Progenitor cell of endocrine pancreas (in vitro differentiated cells): ENCODE data around the gene METTL6. TPM values are rescaled to one million over a fixed set of nuclear protein-coding genes. Genes with fewer than 3 reads are reported as not detected.

Source experiments
- DNase-seq: peaks from one replicate; pipeline ENCODE4 v3.0.0; 2021; ENCODE audit warnings: low spot score; ENCODE audit not compliant: unreplicated experiment
- H3K27ac Mint-ChIP-seq: 2 replicates; pipeline ENCODE4 v1.8.0; 2021; ENCODE audit warnings: mild to moderate bottlenecking, moderate library complexity, mixed read lengths
- H3K27me3 Mint-ChIP-seq: 2 replicates; pipeline ENCODE4 v1.8.0; 2021; ENCODE audit warnings: mixed read lengths
- H3K36me3 Mint-ChIP-seq: 2 replicates; pipeline ENCODE4 v1.8.0; 2022; ENCODE audit warnings: mixed read lengths; ENCODE audit not compliant: insufficient read depth
- H3K4me1 Mint-ChIP-seq: 2 replicates; pipeline ENCODE4 v1.8.0; 2021; ENCODE audit warnings: low read depth, mixed read lengths
- H3K4me3 Mint-ChIP-seq: 2 replicates; pipeline ENCODE4 v1.8.0; 2021; ENCODE audit warnings: low read depth, mild to moderate bottlenecking, moderate library complexity, mixed read lengths
- H3K9me3 Mint-ChIP-seq: 2 replicates; pipeline ENCODE4 v1.8.0; 2021; ENCODE audit warnings: low read depth, mixed read lengths
- total RNA-seq: library from RNA; stranded (reverse); gene quantifications from 2 replicates; pipeline ENCODE4 v1.2.1, GENCODE V29; 2021
- TF ChIP-seq, protein P1 (sequence below): fragments of 200-600 bp; sonication (generic); IDR thresholded peaks from one replicate; pipeline ENCODE4 v1.5.0; 2021; ENCODE audit warnings: antibody characterized with exemption, mild to moderate bottlenecking; ENCODE audit not compliant: unreplicated experiment

METTL6 gene
- total RNA-seq, 1 donor from 2014 or later, result 28.2 TPM

DNA sequence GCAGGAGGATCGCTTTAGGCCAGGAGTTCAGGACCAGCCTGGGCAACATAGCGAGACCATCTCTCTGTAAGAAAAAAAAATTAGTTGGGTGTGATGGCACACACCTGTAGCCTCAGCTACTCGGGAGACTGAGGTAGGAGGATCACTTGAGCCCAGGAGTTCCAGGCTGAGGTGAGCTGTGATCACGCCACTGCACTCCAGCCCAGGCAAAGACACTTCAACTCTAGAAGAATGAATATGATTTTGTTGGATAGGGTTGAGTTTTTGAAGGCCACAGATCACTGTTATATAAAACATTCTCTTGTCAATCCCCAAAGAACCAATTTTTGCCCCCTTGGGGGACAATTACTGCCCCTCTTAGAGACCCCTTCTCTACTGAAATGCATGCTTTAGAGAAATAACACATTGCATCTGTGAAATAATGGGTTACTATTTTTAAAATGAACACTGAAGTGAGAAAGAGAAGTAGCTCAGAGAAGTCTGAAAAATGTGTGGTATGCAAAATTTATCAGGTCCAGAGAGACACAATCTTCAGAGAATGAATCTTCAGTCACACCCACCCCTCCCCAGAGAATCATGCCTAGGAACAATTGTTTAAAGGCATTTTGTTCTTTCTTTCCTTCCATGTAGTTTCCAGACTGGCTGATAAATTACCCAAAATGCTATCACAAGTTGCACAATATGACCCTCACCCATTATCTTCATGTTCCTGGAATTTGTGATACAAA is 42.7 kb downstream of the METTL6 start:
- H3K27ac Mint-ChIP-seq, result no peak overlapping the region
- no peak for DNase-seq
- no peak overlapping the region for H3K4me3 Mint-ChIP-seq
- no peaks in the 10 kb centered on the region for H3K36me3 Mint-ChIP-seq
- no peaks in the 10 kb centered on the region for H3K4me1 Mint-ChIP-seq
- TF ChIP-seq, protein P1, sequence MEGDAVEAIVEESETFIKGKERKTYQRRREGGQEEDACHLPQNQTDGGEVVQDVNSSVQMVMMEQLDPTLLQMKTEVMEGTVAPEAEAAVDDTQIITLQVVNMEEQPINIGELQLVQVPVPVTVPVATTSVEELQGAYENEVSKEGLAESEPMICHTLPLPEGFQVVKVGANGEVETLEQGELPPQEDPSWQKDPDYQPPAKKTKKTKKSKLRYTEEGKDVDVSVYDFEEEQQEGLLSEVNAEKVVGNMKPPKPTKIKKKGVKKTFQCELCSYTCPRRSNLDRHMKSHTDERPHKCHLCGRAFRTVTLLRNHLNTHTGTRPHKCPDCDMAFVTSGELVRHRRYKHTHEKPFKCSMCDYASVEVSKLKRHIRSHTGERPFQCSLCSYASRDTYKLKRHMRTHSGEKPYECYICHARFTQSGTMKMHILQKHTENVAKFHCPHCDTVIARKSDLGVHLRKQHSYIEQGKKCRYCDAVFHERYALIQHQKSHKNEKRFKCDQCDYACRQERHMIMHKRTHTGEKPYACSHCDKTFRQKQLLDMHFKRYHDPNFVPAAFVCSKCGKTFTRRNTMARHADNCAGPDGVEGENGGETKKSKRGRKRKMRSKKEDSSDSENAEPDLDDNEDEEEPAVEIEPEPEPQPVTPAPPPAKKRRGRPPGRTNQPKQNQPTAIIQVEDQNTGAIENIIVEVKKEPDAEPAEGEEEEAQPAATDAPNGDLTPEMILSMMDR, result no peak
- H3K27me3 Mint-ChIP-seq, result no peaks in the 10 kb centered on the region
- H3K9me3 Mint-ChIP-seq, result peaks cover 4% of the 10 kb centered on the region

DNA sequence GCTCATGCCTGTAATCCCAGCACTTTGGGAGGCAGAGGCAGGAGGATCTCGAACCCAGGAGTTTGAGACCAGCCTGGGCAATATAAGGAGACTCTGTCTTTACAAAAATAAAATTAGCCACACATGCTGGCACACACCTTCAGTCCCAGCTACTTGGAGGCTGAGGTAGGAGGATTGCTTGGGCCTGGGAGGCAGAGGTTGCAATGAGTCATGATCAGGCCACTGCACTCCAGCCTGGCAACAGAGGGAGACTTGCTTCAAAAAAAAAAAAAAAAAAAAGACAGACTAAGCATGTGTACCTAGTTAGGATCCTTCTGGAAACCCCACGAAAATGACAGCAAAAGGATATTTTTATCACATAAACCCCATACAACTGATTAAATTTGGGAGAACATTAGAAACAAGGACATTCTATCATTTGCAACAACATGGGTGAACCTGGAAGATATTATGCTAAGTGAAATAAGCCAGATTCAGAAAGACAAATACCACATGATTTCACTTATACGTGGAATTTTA is 44.9 kb downstream of the METTL6 start:
- no peaks in the 10 kb centered on the region for H3K36me3 Mint-ChIP-seq
- H3K27ac Mint-ChIP-seq, result no peak overlapping the region
- peaks cover 3% of the 10 kb centered on the region for H3K4me1 Mint-ChIP-seq
- H3K27me3 Mint-ChIP-seq, result no peaks in the 10 kb centered on the region
- no peak for DNase-seq
- no peak overlapping the region for H3K4me3 Mint-ChIP-seq
- TF ChIP-seq, protein P1, result no peak
- peaks cover 4% of the 10 kb centered on the region for H3K9me3 Mint-ChIP-seq

DNA sequence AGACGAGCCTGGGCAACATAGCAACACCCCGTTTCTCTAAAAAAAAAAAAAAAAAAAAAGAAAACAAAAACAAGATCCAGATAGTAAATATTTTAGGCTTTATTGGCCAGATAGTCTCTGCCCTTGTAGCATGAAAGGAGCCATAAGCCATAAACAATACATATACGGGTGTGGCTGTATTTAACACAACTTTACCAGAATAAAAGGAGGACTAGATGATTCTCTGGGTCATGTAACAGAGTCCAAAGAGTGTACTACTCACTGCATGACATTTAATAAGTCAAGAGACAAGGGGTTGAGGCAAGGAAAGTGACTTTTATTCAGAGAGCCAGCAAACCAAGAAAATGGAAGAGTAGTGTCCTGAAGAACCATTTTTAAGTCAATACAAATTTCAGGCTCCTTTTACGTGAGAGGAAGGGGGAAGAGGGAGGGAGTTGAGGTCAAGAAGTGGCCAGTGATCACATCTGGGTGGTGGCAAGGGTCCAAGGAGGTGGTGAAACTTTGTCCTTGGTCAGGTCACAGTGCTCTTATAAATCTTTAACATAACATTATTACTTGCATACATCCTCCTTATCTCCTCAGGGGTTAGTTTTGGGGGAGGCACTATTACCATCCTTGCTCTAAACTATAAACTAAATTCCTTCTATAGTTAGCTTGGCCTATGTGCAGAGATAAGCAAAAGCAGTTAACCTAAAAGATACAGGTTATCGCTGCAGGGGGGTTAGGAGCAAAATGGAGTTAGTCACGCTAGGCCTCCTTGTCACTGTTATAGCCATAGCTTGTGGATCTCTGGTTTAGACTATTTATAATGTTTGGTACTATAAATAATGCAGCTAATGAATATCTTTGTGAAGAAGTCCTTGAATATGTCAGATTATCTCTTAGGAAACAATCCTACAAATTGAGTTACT is 46.1 kb downstream of the METTL6 start:
- Mint-ChIP-seq H3K4me1 (peaks cover 3% of the 10 kb centered on the region), H3K4me3 (no peak overlapping the region), H3K27ac (no peak overlapping the region), H3K9me3 (peaks cover 4% of the 10 kb centered on the region), H3K36me3 (no peaks in the 10 kb centered on the region), H3K27me3 (no peaks in the 10 kb centered on the region)
- no peak for DNase-seq
- TF ChIP-seq, protein P1, result no peak

DNA sequence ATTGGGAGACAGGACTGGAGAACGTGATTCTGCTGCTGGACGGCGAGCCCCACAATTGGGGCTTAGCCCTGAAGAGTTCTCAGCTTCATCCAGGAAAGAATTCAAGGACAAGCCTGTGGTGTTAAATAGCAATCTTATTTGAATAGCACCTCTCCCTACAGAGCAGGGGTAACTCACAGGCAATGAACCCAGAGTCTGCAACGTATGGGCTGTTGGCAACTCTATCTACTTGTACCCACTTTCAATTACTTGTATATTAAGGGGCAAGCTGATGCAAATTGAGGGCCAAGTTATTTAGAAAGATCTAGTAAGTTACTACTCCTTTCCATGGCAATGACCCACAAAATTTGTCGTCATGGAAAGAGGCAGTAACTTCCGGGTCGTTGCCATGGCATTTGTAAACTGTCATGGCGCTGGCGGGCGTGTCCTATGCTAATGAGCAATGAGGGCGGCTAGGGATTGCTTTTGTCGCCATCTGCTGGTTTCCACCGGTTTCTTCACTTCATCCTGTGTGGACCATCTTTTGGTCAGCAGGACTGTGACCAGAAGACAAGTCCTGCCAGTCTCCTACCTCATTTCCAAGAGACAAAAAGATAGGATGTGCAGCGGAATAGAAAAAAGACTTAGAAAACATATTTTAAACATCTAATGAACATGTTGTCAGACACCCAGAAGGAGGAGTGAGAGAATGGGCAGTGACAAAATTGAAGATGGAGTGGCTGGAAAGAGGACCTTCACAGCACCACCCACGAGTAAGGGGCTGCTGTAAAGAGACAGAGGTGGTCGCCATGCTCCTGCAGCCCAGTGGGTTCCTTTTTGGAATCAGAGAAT is 49.2 kb downstream of the METTL6 start:
- Mint-ChIP-seq H3K9me3 (no peaks in the 10 kb centered on the region), H3K4me1 (peaks cover 3% of the 10 kb centered on the region), H3K4me3 (peak overlapping the region; percentile 55), H3K36me3 (no peaks in the 10 kb centered on the region), H3K27ac (peak overlapping the region; percentile 88), H3K27me3 (no peaks in the 10 kb centered on the region)
- DNase-seq, result peak; percentile 80
- TF ChIP-seq, protein P1, result peak; percentile 86
